Colonic mucosa (tissue), 4 donors: ENCODE results near the gene KIF13A. TPM values are rescaled to one million over a fixed set of nuclear protein-coding genes. Genes with fewer than 3 reads are reported as not detected.
"Not testable (repeated sequence)": the region's sequence is repeated elsewhere in the genome, so short reads cannot be mapped to it uniquely, and the experiment has no call there.

Experiments used
- DNase-seq: peaks from one replicate; pipeline ENCODE4 v3.0.0-alpha.2; 2020
- H3K27ac ChIP-seq: fragments of 200-600 bp; one replicate; pipeline ENCODE4 v1.8.0; 2021
- H3K27me3 ChIP-seq: fragments of 200-600 bp; one replicate; pipeline ENCODE4 v1.8.0; 2021
- H3K36me3 ChIP-seq: fragments of 200-600 bp; one replicate; pipeline ENCODE4 v1.8.0; 2021
- H3K4me1 ChIP-seq: fragments of 200-600 bp; one replicate; pipeline ENCODE4 v1.8.0; 2021; ENCODE audit warnings: mild to moderate bottlenecking
- H3K4me3 ChIP-seq: fragments of 200-600 bp; one replicate; pipeline ENCODE4 v1.8.0; 2021
- H3K9ac ChIP-seq, 2 donors: one replicate each; pipeline ENCODE4 v1.7.0; 2013; ENCODE audit warnings: control low read depth in 2 of 2, low read depth in 2 of 2, low read length in 2 of 2
- H3K9me3 ChIP-seq: fragments of 200-600 bp; one replicate; pipeline ENCODE4 v1.8.0; 2021
- intact Hi-C: fragments of 100-400 bp; cut with DNase I; formaldehyde crosslinking; loops from one replicate; pipeline ENCODE4 v1.14.1; 2022
- total RNA-seq, 2 donors: library from RNA; stranded (reverse); fragmentation: NEBNext Ultra II Directional in 1 of 2; extraction: Animal tissue kit (Norgen Biotek cat#: 25700) in 1 of 2; gene quantifications; one replicate each; pipeline ENCODE4 v1.2.1, GENCODE V29; 2021
- TF ChIP-seq, protein P1 (sequence below): fragments of 200-600 bp; IDR thresholded peaks from one replicate; pipeline ENCODE4 v1.8.0; 2022; ENCODE audit warnings: antibody characterized with exemption, mild to moderate bottlenecking
- donor health status: healthy.
- donor health status: DM: no; HTN: no; CAD: no.
- donor health status: DM: no; HTN: no; CAD: no.

KIF13A gene
- total RNA-seq, 2 donors from 2014 or later, result 43.7 to 54.0 TPM

DNA sequence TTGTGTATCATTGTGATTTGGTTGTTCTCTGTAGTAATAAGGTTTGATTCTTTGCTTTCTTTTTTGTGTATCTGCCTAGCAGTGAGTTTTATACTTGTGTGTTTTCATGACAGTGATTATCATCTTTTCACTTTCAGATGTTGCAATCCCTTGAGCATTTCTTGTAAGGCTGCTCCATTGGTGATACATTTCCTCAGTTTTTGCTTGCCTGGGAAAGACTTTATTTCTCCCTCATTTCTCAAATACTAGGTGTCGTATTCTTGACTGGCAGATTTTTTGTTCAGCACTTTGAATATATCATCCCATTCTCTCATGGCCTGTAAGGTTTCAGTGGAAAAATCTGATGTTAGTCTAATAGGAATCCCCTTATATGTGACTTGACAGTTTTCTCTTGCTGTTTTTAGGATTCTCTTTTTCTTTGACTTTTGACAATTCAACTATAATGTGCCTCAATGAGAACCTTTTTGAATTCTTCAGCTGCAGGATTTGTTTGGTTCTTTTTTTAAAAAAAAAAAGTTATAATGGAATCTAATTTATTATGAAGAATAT, 249.7 kb downstream of the KIF13A start:
- no peaks in the 10 kb centered on the region for H3K36me3 ChIP-seq
- H3K9ac ChIP-seq, result no peak overlapping the region
- intact Hi-C loops, result no loop called here
- no peaks in the 10 kb centered on the region for H3K4me1 ChIP-seq
- H3K4me3 ChIP-seq, result no peak overlapping the region
- DNase-seq, result no peak
- H3K9me3 ChIP-seq, result no peaks in the 10 kb centered on the region
- no peaks in the 10 kb centered on the region for H3K27me3 ChIP-seq
- H3K27ac ChIP-seq, result no peak overlapping the region
- TF ChIP-seq, protein P1, sequence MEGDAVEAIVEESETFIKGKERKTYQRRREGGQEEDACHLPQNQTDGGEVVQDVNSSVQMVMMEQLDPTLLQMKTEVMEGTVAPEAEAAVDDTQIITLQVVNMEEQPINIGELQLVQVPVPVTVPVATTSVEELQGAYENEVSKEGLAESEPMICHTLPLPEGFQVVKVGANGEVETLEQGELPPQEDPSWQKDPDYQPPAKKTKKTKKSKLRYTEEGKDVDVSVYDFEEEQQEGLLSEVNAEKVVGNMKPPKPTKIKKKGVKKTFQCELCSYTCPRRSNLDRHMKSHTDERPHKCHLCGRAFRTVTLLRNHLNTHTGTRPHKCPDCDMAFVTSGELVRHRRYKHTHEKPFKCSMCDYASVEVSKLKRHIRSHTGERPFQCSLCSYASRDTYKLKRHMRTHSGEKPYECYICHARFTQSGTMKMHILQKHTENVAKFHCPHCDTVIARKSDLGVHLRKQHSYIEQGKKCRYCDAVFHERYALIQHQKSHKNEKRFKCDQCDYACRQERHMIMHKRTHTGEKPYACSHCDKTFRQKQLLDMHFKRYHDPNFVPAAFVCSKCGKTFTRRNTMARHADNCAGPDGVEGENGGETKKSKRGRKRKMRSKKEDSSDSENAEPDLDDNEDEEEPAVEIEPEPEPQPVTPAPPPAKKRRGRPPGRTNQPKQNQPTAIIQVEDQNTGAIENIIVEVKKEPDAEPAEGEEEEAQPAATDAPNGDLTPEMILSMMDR, result no peak

DNA sequence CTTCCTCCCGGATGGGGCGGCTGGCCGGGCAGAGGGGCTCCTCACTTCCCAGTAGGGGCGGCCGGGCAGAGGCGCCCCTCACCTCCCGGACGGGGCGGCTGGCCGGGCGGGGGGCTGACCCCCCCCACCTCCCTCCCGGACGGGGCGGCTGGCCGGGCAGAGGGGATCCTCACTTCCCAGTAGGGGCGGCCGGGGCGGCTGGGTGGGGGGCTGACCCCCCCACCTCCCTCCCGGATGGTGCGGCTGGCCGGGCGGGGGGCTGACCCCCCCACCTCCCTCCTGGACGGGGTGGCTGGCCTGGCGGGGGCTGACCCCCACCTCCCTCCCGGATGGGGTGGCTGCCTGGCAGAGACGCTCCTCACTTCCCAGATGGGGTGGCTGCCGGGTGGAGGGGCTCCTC, 252.1 kb downstream of the KIF13A start:
- H3K9me3 ChIP-seq, H3K27ac ChIP-seq, H3K36me3 ChIP-seq, H3K4me3 ChIP-seq, H3K4me1 ChIP-seq, H3K9ac ChIP-seq, intact Hi-C loops, H3K27me3 ChIP-seq, DNase-seq: not testable (repeated sequence)

DNA sequence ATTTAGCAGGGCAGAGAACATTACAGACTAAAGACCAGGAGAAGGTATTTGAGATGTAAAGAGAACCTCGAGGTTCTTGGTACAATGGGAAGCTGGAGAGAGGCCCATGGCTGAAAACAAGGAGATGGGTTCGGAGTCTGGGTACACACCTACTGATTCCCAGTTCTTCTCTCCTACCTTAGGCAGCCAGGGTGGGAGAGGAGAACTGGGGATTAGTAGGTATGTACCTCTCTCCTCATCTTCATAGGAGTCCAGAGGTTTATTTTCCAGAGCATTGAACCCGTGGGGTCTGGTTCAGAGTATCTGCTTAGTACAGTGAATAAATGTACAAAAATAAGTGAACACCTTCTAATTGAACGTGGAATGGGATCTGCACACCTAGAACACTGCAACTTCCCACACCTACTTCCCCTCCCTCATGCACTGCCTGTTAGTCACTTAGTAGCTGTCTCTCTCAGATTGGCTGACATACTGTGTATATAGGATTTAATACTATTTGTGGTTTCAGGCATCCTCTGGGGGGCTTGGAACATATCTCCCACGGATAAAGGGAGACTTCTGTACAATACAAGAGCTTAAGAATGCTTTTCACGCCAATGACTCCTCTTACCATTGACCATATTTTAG, 257.2 kb downstream of the KIF13A start:
- intact Hi-C loops, result no loop called here
- no peaks in the 10 kb centered on the region for H3K4me1 ChIP-seq
- no peak overlapping the region for H3K4me3 ChIP-seq
- H3K27ac ChIP-seq, result no peak overlapping the region
- no peaks in the 10 kb centered on the region for H3K36me3 ChIP-seq
- DNase-seq, result no peak
- H3K9me3 ChIP-seq, result no peaks in the 10 kb centered on the region
- H3K27me3 ChIP-seq, result no peaks in the 10 kb centered on the region
- TF ChIP-seq, protein P1, result no peak
- no peak overlapping the region for H3K9ac ChIP-seq

DNA sequence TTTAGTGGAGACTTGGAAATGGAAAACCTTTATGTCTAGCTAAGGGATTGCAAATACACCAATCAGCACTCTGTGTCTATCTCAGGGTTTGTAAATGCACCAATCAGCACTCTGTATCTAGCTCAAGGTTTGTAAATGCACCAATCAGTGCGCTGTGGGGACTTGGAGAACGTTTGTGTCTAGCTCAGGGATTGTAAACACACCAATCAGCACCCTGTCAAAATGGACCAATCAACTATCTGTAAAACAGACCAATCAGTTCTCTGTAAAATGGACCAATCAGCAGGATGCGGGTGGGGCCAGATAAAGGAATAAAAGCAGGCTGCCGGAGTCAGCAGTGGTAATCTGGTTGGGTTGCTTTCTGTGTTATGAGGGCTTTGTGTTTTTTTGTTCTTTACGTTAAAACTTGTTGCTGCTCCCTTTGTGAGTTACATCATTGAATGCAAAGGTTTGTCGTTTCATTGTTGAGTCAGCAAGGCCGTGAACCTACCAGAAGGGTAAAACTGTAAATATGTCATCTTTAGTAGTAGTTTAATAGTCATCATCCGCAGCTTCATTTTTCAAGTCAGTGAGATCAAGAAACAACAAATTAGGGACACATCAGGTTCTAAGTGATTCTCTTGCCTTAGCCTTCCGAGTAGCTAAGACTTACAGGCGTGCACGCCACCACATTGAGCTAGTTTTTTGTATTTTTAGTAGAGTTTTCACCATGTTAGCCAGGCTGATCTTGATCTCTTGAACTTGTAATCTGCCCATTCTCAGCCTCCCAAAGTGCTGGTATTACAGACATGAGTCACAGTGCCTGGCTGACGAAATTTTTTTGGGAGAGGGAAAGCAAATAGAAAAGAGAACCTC, 258.0 kb downstream of the KIF13A start:
- no peaks in the 10 kb centered on the region for H3K27me3 ChIP-seq
- H3K9me3 ChIP-seq, result no peaks in the 10 kb centered on the region
- TF ChIP-seq, protein P1, result no peak
- H3K4me1 ChIP-seq, result no peaks in the 10 kb centered on the region
- no peaks in the 10 kb centered on the region for H3K36me3 ChIP-seq
- no peak for DNase-seq
- intact Hi-C loops, result no loop called here
- no peak overlapping the region for H3K9ac ChIP-seq
- H3K27ac ChIP-seq, result no peak overlapping the region
- H3K4me3 ChIP-seq, result no peak overlapping the region

DNA sequence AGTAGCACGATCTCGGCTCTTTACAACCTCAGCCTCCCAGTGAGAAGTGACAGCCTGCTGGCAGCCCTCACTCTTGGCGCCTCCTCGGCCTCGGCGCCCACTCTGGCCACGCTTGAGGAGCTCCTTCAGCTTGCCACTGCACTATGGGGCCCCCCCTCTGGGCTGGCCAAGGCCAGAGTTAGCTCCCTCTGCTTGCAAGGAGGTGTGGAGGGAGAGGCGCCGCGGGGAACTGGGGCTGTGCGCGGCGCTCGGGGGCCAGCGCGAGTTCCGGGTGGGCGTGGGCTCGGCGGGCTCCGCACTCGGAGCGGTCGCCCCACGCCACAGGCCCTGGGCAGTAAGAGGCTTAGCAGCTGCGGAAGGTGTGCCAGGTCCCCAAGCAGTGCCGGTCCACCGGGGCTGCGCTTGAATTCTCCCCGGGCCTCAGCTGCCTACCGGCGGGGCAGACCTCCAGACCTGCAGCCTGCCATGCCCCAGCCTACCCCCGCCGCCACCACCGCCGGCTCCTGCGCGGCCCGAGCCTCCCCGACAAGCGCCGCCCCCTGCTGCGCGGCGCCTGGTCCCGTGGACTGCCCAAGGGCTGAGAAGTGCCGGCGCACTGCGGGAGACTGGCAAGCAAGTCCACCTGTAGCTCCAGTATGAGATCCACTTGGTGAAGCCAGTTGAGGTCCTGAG, 258.7 kb downstream of the KIF13A start:
- Histone ChIP-seq H3K9me3 (no peaks in the 10 kb centered on the region), H3K4me3 (no peak overlapping the region), H3K27me3 (no peaks in the 10 kb centered on the region), H3K27ac (no peak overlapping the region), H3K9ac (no peak overlapping the region), H3K36me3 (no peaks in the 10 kb centered on the region), H3K4me1 (no peaks in the 10 kb centered on the region)
- TF ChIP-seq, protein P1, result no peak
- intact Hi-C loops, result no loop called here
- DNase-seq, result no peak
